Liver (tissue), 9 donors: Measurements from ENCODE around the gene ZIC2. TPM values are rescaled to one million over a fixed set of nuclear protein-coding genes. Genes with fewer than 3 reads are reported as not detected.

Experiments used
- DNase-seq: peaks from one replicate; pipeline ENCODE4 v3.0.0-alpha.2; 2017; ENCODE audit warnings: low spot score
- H3K27ac ChIP-seq, 2 donors: one replicate each; pipeline ENCODE4 v1.7.0; 2013; ENCODE audit warnings: inconsistent platforms in 2 of 2, low read length in 2 of 2, control low read depth in 1 of 2, low read depth in 1 of 2, mild to moderate bottlenecking in 1 of 2
- H3K27me3 ChIP-seq, 4 donors: one replicate each; pipeline versions ENCODE4 v1.6.1 to v1.7.0; 2013; ENCODE audit warnings: low read length in 3 of 4, inconsistent platforms in 1 of 4, mild to moderate bottlenecking in 1 of 4, moderate library complexity in 1 of 4; ENCODE audit not compliant: control insufficient read depth in 4 of 4, insufficient read depth in 4 of 4
- H3K36me3 ChIP-seq, 4 donors: one replicate each; pipeline versions ENCODE4 v1.6.1 to v1.7.0; 2013; ENCODE audit warnings: low read length in 3 of 4, mild to moderate bottlenecking in 3 of 4, low read depth in 1 of 4, moderate library complexity in 1 of 4; ENCODE audit not compliant: control insufficient read depth in 4 of 4, insufficient read depth in 3 of 4
- H3K4me1 ChIP-seq, 4 donors: one replicate each; pipeline versions ENCODE4 v1.6.1 to v1.7.0; 2013; ENCODE audit warnings: low read length in 3 of 4, mild to moderate bottlenecking in 3 of 4, moderate library complexity in 1 of 4; ENCODE audit not compliant: control insufficient read depth in 4 of 4, insufficient read depth in 4 of 4
- H3K4me3 ChIP-seq, 3 donors: one replicate each; pipeline versions ENCODE4 v1.6.1 to v1.7.0; 2013; ENCODE audit warnings: low read length in 3 of 3, control low read depth in 1 of 3, low read depth in 1 of 3, mild to moderate bottlenecking in 1 of 3
- H3K9ac ChIP-seq, 2 donors: one replicate each; pipeline ENCODE4 v1.7.0; 2013; ENCODE audit warnings: low read length in 2 of 2, mild to moderate bottlenecking in 2 of 2, moderate library complexity in 2 of 2, control low read depth in 1 of 2, low read depth in 1 of 2
- H3K9me3 ChIP-seq, 4 donors: one replicate each; pipeline versions ENCODE4 v1.6.1 to v1.7.0; 2013; ENCODE audit warnings: low read length in 3 of 4; ENCODE audit not compliant: control insufficient read depth in 4 of 4
- HNF4A ChIP-seq, 2 donors: conservative IDR thresholded peaks; 2 replicates each; pipeline ENCODE4 v1.6.1; 2016; ENCODE audit warnings: antibody characterized with exemption in 2 of 2, mild to moderate bottlenecking in 2 of 2
- HNF4G ChIP-seq: IDR thresholded peaks from 2 replicates; pipeline ENCODE4 v1.6.1; 2016; ENCODE audit warnings: antibody characterized with exemption
- JUND ChIP-seq, 2 donors: IDR thresholded peaks; 2 replicates each; pipeline ENCODE4 v1.6.1; 2016; ENCODE audit warnings: antibody characterized with exemption in 2 of 2
- MAX ChIP-seq: IDR thresholded peaks from 2 replicates; pipeline ENCODE4 v1.6.1; 2016; ENCODE audit warnings: antibody characterized with exemption
- RAD21 ChIP-seq, 2 donors: IDR thresholded peaks; 2 replicates each; pipeline ENCODE4 v1.6.1; 2016; ENCODE audit warnings: antibody characterized with exemption in 2 of 2, mild to moderate bottlenecking in 2 of 2
- REST ChIP-seq: IDR thresholded peaks from 2 replicates; pipeline ENCODE4 v1.6.1; 2016; ENCODE audit warnings: antibody characterized with exemption, mild to moderate bottlenecking
- RXRA ChIP-seq, 2 donors: IDR thresholded peaks; 2 replicates each; pipeline ENCODE4 v1.6.1; 2017 to 2018; ENCODE audit warnings: antibody characterized with exemption in 2 of 2, mild to moderate bottlenecking in 1 of 2
- TAF1 ChIP-seq: conservative IDR thresholded peaks from 2 replicates; pipeline ENCODE4 v1.6.1; 2016; ENCODE audit warnings: antibody characterized with exemption, mild to moderate bottlenecking
- YY1 ChIP-seq: IDR thresholded peaks from 2 replicates; pipeline ENCODE4 v1.6.1; 2016; ENCODE audit warnings: antibody characterized with exemption, mild to moderate bottlenecking
- WGBS: extraction: QIAGEN DNeasy Blood & Tissue Kit; methylation state at CpG from one replicate; pipeline ENCODE4 v1.1.7; 2013; 5-methylcytosine and 5-hydroxymethylcytosine counted together
- polyA plus RNA-seq, 2 donors: library from polyadenylated mRNA; stranded (reverse) in 1 of 2; unstranded in 1 of 2; fragments of 200-250 nt in 1 of 2; fragments of >200 nt in 1 of 2; fragmentation: Nextera tagmentation in 1 of 2; extraction: Ambion mirVana in 1 of 2; gene quantifications; one replicate each; pipeline versions ENCODE4 v1.2.1 to v1.2.3, GENCODE V29; 2013 to 2015
- total RNA-seq, 2 donors: library from RNA; depleted of rRNA; stranded (reverse); fragments of >200 nt; gene quantifications; one replicate each; pipeline ENCODE4 v1.2.3, GENCODE V29; 2014
- TF ChIP-seq, protein P1 (sequence below): IDR thresholded peaks from 2 replicates; pipeline ENCODE4 v1.6.1; 2016; ENCODE audit warnings: antibody characterized with exemption
- donor health status: healthy.
- donor health status: healthy.
- donor health status: healthy.
- donor health status: healthy.
- donor health status: healthy.

ZIC2 gene
- total and polyA plus RNA-seq, 4 donors: not detected

DNA sequence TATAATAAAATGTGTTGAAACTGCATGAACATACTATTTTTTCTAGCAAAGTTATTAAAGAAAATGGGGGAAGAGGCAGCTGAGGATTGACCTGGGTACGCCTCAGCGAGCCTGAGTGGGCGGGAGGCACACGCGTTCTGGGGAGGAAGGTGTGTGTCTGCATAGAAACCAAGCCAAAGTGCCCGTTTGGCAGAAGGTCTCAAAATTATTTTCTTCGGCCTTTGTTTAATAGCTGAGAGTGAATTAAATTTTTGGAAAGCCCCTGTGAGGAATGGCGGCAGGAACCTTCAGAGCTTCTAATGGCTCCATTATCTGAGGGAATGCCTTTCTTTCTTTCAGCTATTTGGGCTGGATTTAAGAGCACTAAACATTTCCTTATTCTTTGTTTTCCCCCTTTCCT lies 5.2 kb downstream of the ZIC2 start:
- DNase-seq: no peak
- H3K4me1 ChIP-seq: peaks cover 7 to 22% (median 15%) of the 10 kb centered on the region in 4 donors

DNA sequence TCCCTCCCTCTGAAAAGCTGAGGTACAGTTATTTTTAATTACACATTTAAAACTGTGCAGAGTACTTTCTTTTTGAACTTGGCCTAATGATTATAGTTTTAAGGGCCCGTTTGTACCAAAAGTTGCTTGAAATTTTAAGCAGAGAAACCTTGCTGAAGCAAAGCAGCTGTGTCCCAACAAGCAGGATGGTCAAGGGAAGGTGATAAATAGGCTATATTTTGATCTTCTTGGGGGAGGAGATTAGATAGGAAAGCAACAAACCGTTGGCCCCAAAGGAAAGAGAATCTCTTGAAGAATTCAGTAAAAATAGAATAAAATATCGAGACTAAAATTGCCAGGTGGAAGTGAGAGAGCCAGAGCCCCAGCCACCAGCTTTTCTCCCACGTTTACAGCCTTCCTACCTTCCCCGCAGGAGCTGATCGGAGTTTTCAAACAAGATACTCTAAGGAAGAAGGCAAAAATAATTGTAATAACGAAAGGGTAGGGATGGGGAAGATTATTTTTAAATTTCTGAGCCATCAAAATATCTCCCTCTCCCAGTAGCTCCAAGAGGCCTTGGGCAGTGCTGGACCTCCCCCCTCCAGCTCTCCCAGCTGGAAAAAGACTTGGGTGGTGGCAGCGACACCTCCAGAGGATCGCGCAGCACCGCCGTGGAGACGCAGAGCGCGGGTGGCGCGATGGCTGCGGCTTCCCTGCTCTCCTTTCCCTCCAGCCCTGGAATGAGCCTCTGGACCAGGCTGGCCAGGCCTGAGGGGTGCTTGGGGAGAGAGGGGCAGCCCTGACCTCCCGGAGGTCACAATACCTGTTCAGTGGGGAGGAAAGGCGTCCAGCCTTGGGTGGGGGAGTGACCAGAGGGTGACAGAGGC lies 5.8 kb downstream of the ZIC2 start:
- H3K4me3 ChIP-seq: no peak overlapping the region
- no peak overlapping the region for H3K27ac ChIP-seq
- WGBS: 13% methylated on average over 20 of the region's 20 CpGs
- no peak for TF ChIP-seq REST
- no peak for TF ChIP-seq MAX
- no peak for TF ChIP-seq RXRA (IDR thresholded peaks at IDR 0.05)
- H3K9ac ChIP-seq: no peak overlapping the region
- DNase-seq: no peak
- H3K9me3 ChIP-seq: peaks cover 0 to 21% (median 5%) of the 10 kb centered on the region in 4 donors
- peaks cover 2 to 15% (median 9%) of the 10 kb centered on the region in 4 donors for H3K4me1 ChIP-seq
- peaks cover 18 to 75% (median 39%) of the 10 kb centered on the region in 4 donors for H3K27me3 ChIP-seq
- no peaks in the 10 kb centered on the region for H3K36me3 ChIP-seq

More for the DNA sequence above, 5.2 kb downstream of the ZIC2 start:
- Histone ChIP-seq H3K27ac (no peak overlapping the region), H3K9ac (no peak overlapping the region), H3K27me3 (peaks cover 25 to 70% (median 36%) of the 10 kb centered on the region in 4 donors), H3K36me3 (no peaks in the 10 kb centered on the region), H3K4me3 (no peak overlapping the region), H3K9me3 (peaks cover 0 to 21% (median 4%) of the 10 kb centered on the region in 4 donors)
- WGBS: 31% methylated on average over 8 of the region's 8 CpGs
- no peak for TF ChIP-seq TAF1
- no peak for TF ChIP-seq HNF4G
- no peak for TF ChIP-seq YY1
- no peak for TF ChIP-seq JUND (IDR thresholded peaks at IDR 0.05)
- TF ChIP-seq RAD21 (IDR thresholded peaks at IDR 0.05): no peak
- TF ChIP-seq, protein P1, sequence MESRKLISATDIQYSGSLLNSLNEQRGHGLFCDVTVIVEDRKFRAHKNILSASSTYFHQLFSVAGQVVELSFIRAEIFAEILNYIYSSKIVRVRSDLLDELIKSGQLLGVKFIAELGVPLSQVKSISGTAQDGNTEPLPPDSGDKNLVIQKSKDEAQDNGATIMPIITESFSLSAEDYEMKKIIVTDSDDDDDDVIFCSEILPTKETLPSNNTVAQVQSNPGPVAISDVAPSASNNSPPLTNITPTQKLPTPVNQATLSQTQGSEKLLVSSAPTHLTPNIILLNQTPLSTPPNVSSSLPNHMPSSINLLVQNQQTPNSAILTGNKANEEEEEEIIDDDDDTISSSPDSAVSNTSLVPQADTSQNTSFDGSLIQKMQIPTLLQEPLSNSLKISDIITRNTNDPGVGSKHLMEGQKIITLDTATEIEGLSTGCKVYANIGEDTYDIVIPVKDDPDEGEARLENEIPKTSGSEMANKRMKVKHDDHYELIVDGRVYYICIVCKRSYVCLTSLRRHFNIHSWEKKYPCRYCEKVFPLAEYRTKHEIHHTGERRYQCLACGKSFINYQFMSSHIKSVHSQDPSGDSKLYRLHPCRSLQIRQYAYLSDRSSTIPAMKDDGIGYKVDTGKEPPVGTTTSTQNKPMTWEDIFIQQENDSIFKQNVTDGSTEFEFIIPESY: no peak
- no peak for TF ChIP-seq HNF4A (conservative IDR thresholded peaks at IDR 0.05)
- TF ChIP-seq MAX: no peak
